H1 (cell line): Measurements from ENCODE around the gene MED12L. TPM values are rescaled to one million over a fixed set of nuclear protein-coding genes. Genes with fewer than 3 reads are reported as not detected.

Experiments used
- CTCF ChIA-PET: fragments of 300-600 bp; sonication (Branson Sonifier 250); formaldehyde crosslinking; loops from one replicate; lab custom pipeline; 2021; ENCODE audit not compliant: partially characterized antibody; lab: Charles Lee
- POLR2A ChIA-PET: fragments of 300-600 bp; sonication (Branson Sonifier 250); formaldehyde crosslinking; loops from one replicate; lab custom pipeline; 2021; ENCODE audit warnings: inconsistent platforms; ENCODE audit not compliant: partially characterized antibody; lab: Charles Lee
- DNase-seq, 2 experiments: peaks; one replicate each; pipeline versions ENCODE4 v3.0.0 to v3.0.0-alpha.2; 2010 to 2022; ENCODE audit warnings: low spot score in 2 of 2, low read depth in 1 of 2, mixed read lengths in 1 of 2
- FAIRE-seq: peaks from 2 replicates; lab custom pipeline; 2011; peaks lifted over from hg19 to GRCh38; lab: Jason Lieb, UNC
- H2AFZ ChIP-seq: 2 replicates; pipeline ENCODE4 v1.8.1; 2012; ENCODE audit warnings: low read length, inconsistent platforms
- H2AK5ac ChIP-seq: 2 replicates; pipeline ENCODE4 v1.6.1; 2013; ENCODE audit warnings: low read depth, low read length
- H2BK120ac ChIP-seq: replicated peaks from 2 replicates; pipeline ENCODE3; 2013; ENCODE audit warnings: low read depth, low read length, inconsistent platforms
- H2BK12ac ChIP-seq: 2 replicates; pipeline ENCODE4 v1.6.1; 2013; ENCODE audit warnings: low read depth, low read length
- H2BK15ac ChIP-seq: 2 replicates; pipeline ENCODE4 v1.6.1; 2013; ENCODE audit warnings: low read length
- H2BK20ac ChIP-seq: 2 replicates; pipeline ENCODE4 v1.6.1; 2013; ENCODE audit warnings: low read length
- H2BK5ac ChIP-seq: 2 replicates; pipeline ENCODE4 v1.6.1; 2013; ENCODE audit warnings: low read depth, low read length
- H3K14ac ChIP-seq: 2 replicates; pipeline ENCODE4 v1.6.1; 2013; ENCODE audit warnings: inconsistent platforms; ENCODE audit not compliant: insufficient read length
- H3K18ac ChIP-seq: 2 replicates; pipeline ENCODE4 v1.6.1; 2013; ENCODE audit warnings: low read length; ENCODE audit errors: extremely low read depth
- H3K23ac ChIP-seq: 2 replicates; pipeline ENCODE4 v1.6.1; 2013; ENCODE audit warnings: inconsistent platforms; ENCODE audit not compliant: insufficient read length
- H3K23me2 ChIP-seq: 2 replicates; pipeline ENCODE4 v1.6.1; 2013; ENCODE audit warnings: low read depth, low read length
- H3K27ac ChIP-seq: 2 replicates; pipeline ENCODE4 v1.6.1; 2011; ENCODE audit warnings: low read depth, low read length, inconsistent platforms
- H3K27me3 ChIP-seq, 4 experiments: replicated peaks in 1 of 4; 1 replicate in 1 of 4; 2 replicates in 3 of 4; pipeline versions ENCODE4 v1.6.1 to v1.8.1; 2011 to 2013; ENCODE audit warnings: low read length in 3 of 4, mild to moderate bottlenecking in 3 of 4, inconsistent platforms in 2 of 4, mixed read lengths in 2 of 4, moderate library complexity in 1 of 4; ENCODE audit not compliant: control insufficient read depth in 3 of 4, insufficient read depth in 3 of 4; ENCODE audit errors: extremely low read depth in 1 of 4
- H3K36me3 ChIP-seq, 4 experiments: 2 replicates each; pipeline versions ENCODE4 v1.6.1 to v1.8.1; 2011 to 2013; ENCODE audit warnings: mild to moderate bottlenecking in 4 of 4, low read length in 3 of 4, moderate library complexity in 2 of 4, control low read depth in 1 of 4, inconsistent platforms in 1 of 4; ENCODE audit not compliant: insufficient read depth in 4 of 4, control insufficient read depth in 2 of 4
- H3K4ac ChIP-seq: replicated peaks from 2 replicates; pipeline ENCODE3; 2013; ENCODE audit warnings: low read length, low read depth, mixed read lengths, inconsistent platforms; ENCODE audit not compliant: insufficient read length
- H3K4me1 ChIP-seq, 4 experiments: replicated peaks in 1 of 4; 1 replicate in 1 of 4; 2 replicates in 3 of 4; pipeline versions ENCODE4 v1.6.1 to v1.8.1; 2011 to 2013; ENCODE audit warnings: low read length in 3 of 4, inconsistent platforms in 2 of 4, mixed read lengths in 1 of 4; ENCODE audit not compliant: insufficient read depth in 4 of 4, control insufficient read depth in 3 of 4
- H3K4me2 ChIP-seq, 2 experiments: 2 replicates each; pipeline versions ENCODE4 v1.6.1 to v1.8.1; 2011 to 2013; ENCODE audit warnings: low read depth in 2 of 2, low read length in 2 of 2, control low read depth in 1 of 2, inconsistent platforms in 1 of 2, mild to moderate bottlenecking in 1 of 2; ENCODE audit not compliant: insufficient read depth in 1 of 2
- H3K4me3 ChIP-seq, 4 experiments: fragments of 200-600, 300-600 bp in 1 of 4; sonication (generic), shearing (Covaris generic), sonication (Bioruptor Twin) in 1 of 4; 2 replicates each; pipeline versions ENCODE4 v1.5.1 to v1.8.1; 2011 to 2016; ENCODE audit warnings: low read length in 4 of 4, low read depth in 3 of 4, control low read depth in 2 of 4, inconsistent platforms in 2 of 4, mild to moderate bottlenecking in 2 of 4, mixed read lengths in 1 of 4, moderate library complexity in 1 of 4; ENCODE audit not compliant: insufficient read depth in 2 of 4; ENCODE audit errors: extremely low read depth in 1 of 4
- H3K56ac ChIP-seq: replicated peaks from 2 replicates; pipeline ENCODE3; 2013; ENCODE audit warnings: low read depth, mild to moderate bottlenecking, mixed read lengths, low read length, inconsistent platforms; ENCODE audit not compliant: insufficient read length
- H3K79me1 ChIP-seq: 2 replicates; pipeline ENCODE4 v1.6.1; 2013; ENCODE audit warnings: low read depth, low read length, control low read depth
- H3K79me2 ChIP-seq, 2 experiments: 2 replicates each; pipeline versions ENCODE4 v1.6.1 to v1.8.1; 2012 to 2013; ENCODE audit warnings: low read length in 2 of 2, mild to moderate bottlenecking in 2 of 2, inconsistent platforms in 1 of 2; ENCODE audit not compliant: insufficient read depth in 2 of 2, control insufficient read depth in 1 of 2
- H3K9ac ChIP-seq, 4 experiments: replicated peaks in 1 of 4; 1 replicate in 1 of 4; 2 replicates in 3 of 4; pipeline versions ENCODE4 v1.6.1 to v1.8.1; 2011 to 2013; ENCODE audit warnings: low read depth in 3 of 4, low read length in 3 of 4, control low read depth in 2 of 4, mild to moderate bottlenecking in 2 of 4, moderate library complexity in 2 of 4, inconsistent platforms in 1 of 4; ENCODE audit errors: extremely low read depth in 1 of 4
- H3K9me3 ChIP-seq, 2 experiments: 2 replicates each; pipeline versions ENCODE4 v1.6.1 to v1.8.1; 2012 to 2013; ENCODE audit warnings: mild to moderate bottlenecking in 2 of 2, moderate library complexity in 2 of 2, control low read depth in 1 of 2, inconsistent platforms in 1 of 2, low read depth in 1 of 2, low read length in 1 of 2, mixed read lengths in 1 of 2; ENCODE audit not compliant: insufficient read depth in 2 of 2
- H4K20me1 ChIP-seq, 2 experiments: replicated peaks in 1 of 2; 2 replicates each; pipeline versions ENCODE3 to v1.8.1; 2011 to 2013; ENCODE audit warnings: inconsistent platforms in 2 of 2, low read length in 2 of 2, mild to moderate bottlenecking in 1 of 2; ENCODE audit not compliant: insufficient read depth in 2 of 2, control insufficient read depth in 1 of 2
- H4K5ac ChIP-seq: 2 replicates; pipeline ENCODE4 v1.6.1; 2013; ENCODE audit warnings: low read length, low read depth, mixed read lengths, inconsistent platforms; ENCODE audit not compliant: insufficient read length
- H4K8ac ChIP-seq: 2 replicates; pipeline ENCODE4 v1.8.0; 2013; ENCODE audit warnings: mild to moderate bottlenecking, moderate library complexity, low read length, inconsistent platforms; ENCODE audit not compliant: insufficient read depth; ENCODE audit errors: extremely low read depth
- H4K91ac ChIP-seq: replicated peaks from 2 replicates; pipeline ENCODE3; 2013; ENCODE audit warnings: low read length, mixed read lengths, inconsistent platforms; ENCODE audit not compliant: insufficient read length
- BACH1 ChIP-seq: IDR thresholded peaks from 2 replicates; pipeline ENCODE4 v1.6.1; 2012; ENCODE audit warnings: low read length, improper control_type of control experiment
- CTCF ChIP-seq, 3 experiments: IDR thresholded peaks; 1 replicate in 2 of 3; 2 replicates in 1 of 3; pipeline versions ENCODE4 v1.5.1 to v1.6.1; 2011; ENCODE audit warnings: low read length in 3 of 3, mild to moderate bottlenecking in 3 of 3, inconsistent platforms in 2 of 3, low read depth in 1 of 3, moderate library complexity in 1 of 3; ENCODE audit not compliant: insufficient read depth in 1 of 3; ENCODE audit errors: control extremely low read depth in 1 of 3
- GTF2F1 ChIP-seq: IDR thresholded peaks from 2 replicates; pipeline ENCODE4 v1.6.1; 2012; ENCODE audit warnings: low read depth, low read length, improper control_type of control experiment, borderline replicate concordance
- JUN ChIP-seq: IDR thresholded peaks from 2 replicates; pipeline ENCODE4 v1.6.1; 2011; ENCODE audit warnings: low read depth, mild to moderate bottlenecking, improper control_type of control experiment, low read length
- NRF1 ChIP-seq: IDR thresholded peaks from 2 replicates; pipeline ENCODE4 v1.6.1; 2011; ENCODE audit warnings: mild to moderate bottlenecking, low read depth, low read length, improper control_type of control experiment
- RAD21 ChIP-seq, 2 experiments: IDR thresholded peaks in 1 of 2; conservative IDR thresholded peaks in 1 of 2; 2 replicates each; pipeline ENCODE4 v1.6.1; 2011; ENCODE audit warnings: low read depth in 2 of 2, low read length in 2 of 2, improper control_type of control experiment in 1 of 2, inconsistent platforms in 1 of 2, mild to moderate bottlenecking in 1 of 2, moderate library complexity in 1 of 2
- SAP30 ChIP-seq: fragments of 300-600 bp; sonication (generic); IDR thresholded peaks from 2 replicates; pipeline ENCODE4 v1.7.1; 2012; ENCODE audit warnings: low read length, moderate library complexity, mild to moderate bottlenecking, inconsistent platforms; ENCODE audit not compliant: insufficient read depth, insufficient replicate concordance
- TBP ChIP-seq: IDR thresholded peaks from 2 replicates; pipeline ENCODE4 v1.6.1; 2011; ENCODE audit warnings: low read depth, low read length, improper control_type of control experiment
- WGBS, 2 experiments: shearing (Covaris generic) in 1 of 2; methylation state at CpG; one replicate each; pipeline versions ENCODE4 v1.1.6 to v1.1.7; 2013 to 2015; ENCODE audit warnings: low lambda C conversion rate in 2 of 2, mixed read lengths in 2 of 2, inconsistent platforms in 1 of 2, low coverage in 1 of 2, missing lambda C conversion rate in 1 of 2; ENCODE audit not compliant: insufficient replicate concordance in 2 of 2, insufficient coverage in 1 of 2, insufficient read length in 1 of 2; ENCODE audit errors: extremely low coverage in 1 of 2, missing lambda C conversion rate in 1 of 2; 5-methylcytosine and 5-hydroxymethylcytosine counted together
- polyA plus RNA-seq, 7 experiments: library from polyadenylated mRNA; depleted of rRNA in 3 of 7; stranded (reverse) in 5 of 7; unstranded in 2 of 7; fragments of >200 nt in 5 of 7; fragments of 200-250 nt in 2 of 7; gene quantifications; 1 replicate in 5 of 7; 2 replicates in 1 of 7; 4 replicates in 1 of 7; pipeline versions ENCODE4 v1.2.1 to v1.2.3, GENCODE V29; 2011 to 2013; ENCODE audit warnings: missing spikeins in 2 of 7, mixed read lengths in 2 of 7
- total RNA-seq: library from RNA; stranded (reverse); fragmentation: NEBNext Ultra II Directional; extraction: Animal tissue kit (Norgen Biotek cat#: 25700); gene quantifications from 2 replicates; pipeline ENCODE4 v1.2.1, GENCODE V29; 2021
- TF ChIP-seq, protein P1 (sequence below): IDR thresholded peaks from 2 replicates; pipeline ENCODE4 v1.6.1; 2011; ENCODE audit warnings: low read length, improper control_type of control experiment

MED12L gene
- total and polyA plus RNA-seq, 2 of the 8 experiments (the other 6 are each of a cell fraction or from before 2014, with no cell fraction given), result 3.6 to 26.2 TPM

DNA sequence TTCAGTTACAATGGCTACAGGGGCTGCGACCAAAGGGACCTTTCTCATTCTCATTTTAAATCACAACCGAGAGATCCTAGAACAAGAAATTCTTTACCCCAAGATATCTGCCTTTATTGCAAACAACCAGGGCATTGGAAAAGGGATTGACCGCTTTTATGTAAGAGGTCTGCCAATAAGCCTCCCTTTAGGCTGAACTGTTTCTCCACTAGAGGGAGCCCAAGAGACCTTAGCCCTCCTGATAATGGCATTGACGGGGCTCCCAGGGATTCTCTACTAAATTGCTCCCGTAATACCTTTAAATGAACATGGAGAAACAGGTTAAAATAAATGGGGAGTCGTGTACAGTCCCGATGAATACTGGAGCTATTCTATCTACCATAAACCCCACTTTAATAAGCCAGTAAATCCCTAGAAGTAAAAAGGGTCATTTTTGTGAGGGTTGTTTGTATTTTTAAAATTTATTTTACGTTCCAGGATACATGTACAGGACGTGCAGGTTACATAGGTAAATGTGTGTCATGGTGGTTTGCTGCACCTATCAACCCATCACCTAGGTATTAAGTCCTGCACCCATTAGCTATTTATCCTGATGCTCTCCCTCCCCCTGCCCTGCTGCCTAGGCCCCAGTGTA lies 382.9 kb downstream of the MED12L start:
- ChIA-PET POLR2A (no interaction called here), CTCF (interaction anchor here (0.6 to 4.8 kb wide), 34 partner anchors 8 to 403 kb away, joined by 3 to 45 read pairs (median 3); partner anchors contain the start of genes AADAC and IGSF10)
- TF ChIP-seq TBP (no peak), JUN (no peak), BACH1 (no peak), CTCF (IDR thresholded peaks at IDR 0.05; ENCODE audit: control extremely low read depth in 1 of 3, insufficient read depth in 1 of 3, low read depth in 1 of 3, low read length in 3 of 3) (peak; percentile 36 to 81 (median 68)), NRF1 (no peak), RAD21 (IDR thresholded peaks at IDR 0.05 in 1 of 2, conservative IDR thresholded peaks at IDR 0.05 in 1 of 2; ENCODE audit: low read depth in 2 of 2, low read length in 2 of 2) (peak; percentile 79 to 83), SAP30 (no peak), GTF2F1 (no peak)
- TF ChIP-seq, protein P1, sequence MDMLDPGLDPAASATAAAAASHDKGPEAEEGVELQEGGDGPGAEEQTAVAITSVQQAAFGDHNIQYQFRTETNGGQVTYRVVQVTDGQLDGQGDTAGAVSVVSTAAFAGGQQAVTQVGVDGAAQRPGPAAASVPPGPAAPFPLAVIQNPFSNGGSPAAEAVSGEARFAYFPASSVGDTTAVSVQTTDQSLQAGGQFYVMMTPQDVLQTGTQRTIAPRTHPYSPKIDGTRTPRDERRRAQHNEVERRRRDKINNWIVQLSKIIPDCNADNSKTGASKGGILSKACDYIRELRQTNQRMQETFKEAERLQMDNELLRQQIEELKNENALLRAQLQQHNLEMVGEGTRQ, result no peak
- H3K4me1 ChIP-seq, result no peaks in the 10 kb centered on the region
- no peak overlapping the region for H3K4me2 ChIP-seq
- H3K23me2 ChIP-seq, result no peaks in the 10 kb centered on the region
- H3K79me1 ChIP-seq, result no peaks in the 10 kb centered on the region
- no peak overlapping the region for H2BK12ac ChIP-seq
- H2BK20ac ChIP-seq, result no peak overlapping the region
- no peak overlapping the region for H3K56ac ChIP-seq
- no peaks in the 10 kb centered on the region for H3K9me3 ChIP-seq
- no peaks in the 10 kb centered on the region for H4K20me1 ChIP-seq
- no peak overlapping the region for H2AFZ ChIP-seq
- no peak overlapping the region for H2AK5ac ChIP-seq
- H4K5ac ChIP-seq, result no peak overlapping the region
- no peaks in the 10 kb centered on the region for H3K79me2 ChIP-seq
- no peak overlapping the region for H3K18ac ChIP-seq
- no peak overlapping the region for H3K14ac ChIP-seq
- H4K91ac ChIP-seq, result no peak overlapping the region
- DNase-seq, result peak; percentile 36 to 58
- H2BK5ac ChIP-seq, result no peak overlapping the region
- H2BK15ac ChIP-seq, result no peak overlapping the region
- H3K36me3 ChIP-seq, result no peaks in the 10 kb centered on the region
- no peak overlapping the region for H3K4me3 ChIP-seq
- H3K4ac ChIP-seq, result no peak overlapping the region
- no peak overlapping the region for H2BK120ac ChIP-seq
- H3K23ac ChIP-seq, result no peak overlapping the region
- H3K27ac ChIP-seq, result no peak overlapping the region
- no peak overlapping the region for H3K9ac ChIP-seq
- peak; percentile 24 for FAIRE-seq
- WGBS, 2 experiments, result 46% methylated on average over 9 of the region's 9 CpGs; no CpG with 5 or more reads in 1 of the 2 experiments
- no peak overlapping the region for H4K8ac ChIP-seq
- no peaks in the 10 kb centered on the region for H3K27me3 ChIP-seq
